GM23338 (cell line): ENCODE results near the gene MOSMO. TPM values are rescaled to one million over a fixed set of nuclear protein-coding genes. Genes with fewer than 3 reads are reported as not detected.

Experiments
- ATAC-seq: fragments of 200-7000 bp; cut with Tn5 transposase; 3 replicates; pipeline ENCODE4 v1.9.1; 2020
- DNase-seq: peaks from one replicate; pipeline ENCODE4 v3.0.0-alpha.2; 2015; ENCODE audit warnings: low spot score
- H2AFZ ChIP-seq: fragments of 200-600 bp; sonication (generic); 2 replicates; pipeline ENCODE4 v1.8.0; 2016; ENCODE audit warnings: antibody characterized with exemption, mild to moderate bottlenecking, moderate library complexity
- H3F3A ChIP-seq: fragments of 200-600 bp; sonication (generic); replicated peaks from 2 replicates; pipeline ENCODE4 v1.8.0; 2017; ENCODE audit warnings: antibody characterized with exemption, mixed run types, low read depth
- H3K27ac ChIP-seq: fragments of 200-600 bp; sonication (generic); 2 replicates; pipeline ENCODE4 v1.6.1; 2016; ENCODE audit warnings: low read depth
- H3K27me3 ChIP-seq: fragments of 200-600 bp; sonication (generic); 2 replicates; pipeline ENCODE4 v1.8.0; 2016; ENCODE audit warnings: mild to moderate bottlenecking, mixed run types, moderate library complexity; ENCODE audit not compliant: insufficient read depth
- H3K36me3 ChIP-seq: fragments of 200-600 bp; sonication (generic); 2 replicates; pipeline ENCODE4 v1.8.0; 2016; ENCODE audit warnings: mild to moderate bottlenecking; ENCODE audit not compliant: insufficient read depth
- H3K4me1 ChIP-seq: fragments of 200-600 bp; sonication (generic); 2 replicates; pipeline ENCODE4 v1.8.0; 2016; ENCODE audit warnings: mild to moderate bottlenecking, moderate library complexity; ENCODE audit not compliant: insufficient read depth
- H3K4me2 ChIP-seq: fragments of 200-600 bp; sonication (generic); 2 replicates; pipeline ENCODE4 v1.7.1; 2017; ENCODE audit warnings: mixed run types
- H3K4me3 ChIP-seq: fragments of 200-600 bp; sonication (generic); 2 replicates; pipeline ENCODE4 v1.6.1; 2016; ENCODE audit warnings: mixed run types
- H3K79me2 ChIP-seq: fragments of 200-600 bp; sonication (generic); replicated peaks from 2 replicates; pipeline ENCODE4 v1.8.0; 2017; ENCODE audit warnings: mild to moderate bottlenecking; ENCODE audit not compliant: insufficient read depth
- H3K9me2 ChIP-seq: fragments of 200-600 bp; sonication (generic); 2 replicates; pipeline ENCODE4 v1.8.0; 2017; ENCODE audit not compliant: insufficient read depth
- H4K20me1 ChIP-seq: fragments of 200-600 bp; sonication (generic); replicated peaks from 2 replicates; pipeline ENCODE4 v1.8.0; 2017; ENCODE audit warnings: mild to moderate bottlenecking; ENCODE audit not compliant: insufficient read depth
- H3K27ac Mint-ChIP-seq: 2 replicates; pipeline ENCODE4 v1.8.0; 2020; ENCODE audit warnings: inconsistent platforms, mild to moderate bottlenecking, moderate library complexity, mixed read lengths
- H3K27me3 Mint-ChIP-seq: 3 replicates; pipeline ENCODE4 v1.8.0; 2022; ENCODE audit warnings: low read depth, mild to moderate bottlenecking, moderate library complexity, mixed read lengths, inconsistent platforms; ENCODE audit not compliant: insufficient read depth, poor library complexity
- H3K36me3 Mint-ChIP-seq: 3 replicates; pipeline ENCODE4 v1.8.0; 2021; ENCODE audit warnings: low read depth, mild to moderate bottlenecking, inconsistent platforms, moderate library complexity, mixed read lengths
- H3K4me1 Mint-ChIP-seq: 3 replicates; pipeline ENCODE4 v1.8.0; 2020; ENCODE audit warnings: mild to moderate bottlenecking, inconsistent platforms, mixed read lengths
- H3K4me3 Mint-ChIP-seq: 3 replicates; pipeline ENCODE4 v1.8.0; 2021; ENCODE audit warnings: moderate library complexity, mild to moderate bottlenecking, inconsistent platforms, mixed read lengths
- H3K9me3 Mint-ChIP-seq: 3 replicates; pipeline ENCODE4 v1.8.0; 2020; ENCODE audit warnings: moderate library complexity, mild to moderate bottlenecking, inconsistent platforms, mixed read lengths
- CREB1 ChIP-seq: fragments of 250-450 bp; sonication (Bioruptor Pico); IDR thresholded peaks from 2 replicates; pipeline ENCODE4 v1.5.0; 2020; ENCODE audit warnings: low read depth, mild to moderate bottlenecking, moderate library complexity
- CTCF ChIP-seq, 2 experiments: fragments of 200-600 bp in 1 of 2; sonication (generic) in 1 of 2; conservative IDR thresholded peaks; 2 replicates each; pipeline versions ENCODE4 v1.5.1 to v1.6.1; 2016 to 2017; ENCODE audit warnings: antibody characterized with exemption in 2 of 2, low read depth in 2 of 2, mild to moderate bottlenecking in 2 of 2, moderate library complexity in 1 of 2
- ETS1 ChIP-seq: IDR thresholded peaks from 2 replicates; pipeline ENCODE4 v1.6.1; 2016; ENCODE audit warnings: antibody characterized with exemption
- EZH2 ChIP-seq: fragments of 200-600 bp; sonication (generic); IDR thresholded peaks from one replicate; pipeline ENCODE4 v1.8.0; 2017; ENCODE audit warnings: antibody characterized with exemption, mild to moderate bottlenecking, low read depth; ENCODE audit not compliant: unreplicated experiment
- EZH2phosphoT487 ChIP-seq: fragments of 200-600 bp; sonication (generic); IDR thresholded peaks from one replicate; pipeline ENCODE4 v1.8.1; 2018; ENCODE audit warnings: antibody characterized with exemption; ENCODE audit not compliant: unreplicated experiment
- JUNB ChIP-seq: IDR thresholded peaks from one replicate; pipeline ENCODE4 v1.6.1; 2016; ENCODE audit warnings: antibody characterized with exemption; ENCODE audit not compliant: unreplicated experiment
- NANOG ChIP-seq: IDR thresholded peaks from 2 replicates; pipeline ENCODE4 v1.6.1; 2016; ENCODE audit warnings: antibody characterized with exemption, borderline replicate concordance
- POLR2AphosphoS5 ChIP-seq: IDR thresholded peaks from 2 replicates; pipeline ENCODE4 v1.6.1; 2016; ENCODE audit warnings: antibody characterized with exemption, low read depth
- ZNF114 ChIP-seq: fragments of 250-450 bp; sonication (Bioruptor Pico); IDR thresholded peaks from 2 replicates; pipeline ENCODE4 v1.5.0; 2020; ENCODE audit warnings: mild to moderate bottlenecking, moderate library complexity
- ZNF331 ChIP-seq: fragments of 250-450 bp; sonication (Bioruptor Pico); IDR thresholded peaks from 2 replicates; pipeline ENCODE4 v1.5.0; 2020; ENCODE audit warnings: low read depth, mild to moderate bottlenecking, moderate library complexity
- polyA plus RNA-seq: library from polyadenylated mRNA; unstranded; fragments of >200 nt; fragmentation: Nextera tagmentation; extraction: Ambion mirVana; gene quantifications from 2 replicates; pipeline ENCODE4 v1.2.1, GENCODE V29; 2016
- total RNA-seq: library from RNA; depleted of rRNA; stranded (reverse); fragments of >200 nt; shearing (Covaris generic); gene quantifications from 2 replicates; pipeline ENCODE4 v1.2.3, GENCODE V29; 2014
- TF ChIP-seq, protein P1 (sequence below): fragments of 250-450 bp; sonication (Bioruptor Pico); IDR thresholded peaks from 2 replicates; pipeline ENCODE4 v1.5.0; 2020; ENCODE audit warnings: mild to moderate bottlenecking, moderate library complexity

The MOSMO gene
- total and polyA plus RNA-seq, 2 experiments from 2014 or later, result 8.7 to 19.2 TPM

DNA sequence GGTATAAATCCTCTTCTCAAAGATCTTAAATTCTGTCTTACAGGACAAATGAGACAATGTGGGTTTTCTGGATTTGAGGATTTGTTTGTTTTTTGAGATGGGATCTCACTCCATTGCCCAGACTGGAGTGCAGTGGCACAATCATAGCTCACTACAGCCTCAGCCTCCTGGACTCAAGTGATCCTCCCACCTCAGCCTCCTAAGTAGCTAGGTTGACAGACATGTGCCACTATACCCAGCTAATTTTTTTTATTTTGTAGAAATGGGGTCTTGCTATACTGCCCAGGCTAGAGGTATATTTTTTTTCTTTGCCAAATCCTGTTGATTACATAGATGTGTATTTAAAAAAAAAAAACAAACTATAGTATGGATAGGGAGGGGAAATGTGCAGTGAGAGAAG is 122.6 kb downstream of the MOSMO start (continued):
- TF ChIP-seq CREB1 (CRISPR knock-in tag) (no peak), EZH2phosphoT487 (no peak), ZNF114 (CRISPR knock-in tag) (no peak), EZH2 (no peak), NANOG (no peak)
- TF ChIP-seq, protein P1, sequence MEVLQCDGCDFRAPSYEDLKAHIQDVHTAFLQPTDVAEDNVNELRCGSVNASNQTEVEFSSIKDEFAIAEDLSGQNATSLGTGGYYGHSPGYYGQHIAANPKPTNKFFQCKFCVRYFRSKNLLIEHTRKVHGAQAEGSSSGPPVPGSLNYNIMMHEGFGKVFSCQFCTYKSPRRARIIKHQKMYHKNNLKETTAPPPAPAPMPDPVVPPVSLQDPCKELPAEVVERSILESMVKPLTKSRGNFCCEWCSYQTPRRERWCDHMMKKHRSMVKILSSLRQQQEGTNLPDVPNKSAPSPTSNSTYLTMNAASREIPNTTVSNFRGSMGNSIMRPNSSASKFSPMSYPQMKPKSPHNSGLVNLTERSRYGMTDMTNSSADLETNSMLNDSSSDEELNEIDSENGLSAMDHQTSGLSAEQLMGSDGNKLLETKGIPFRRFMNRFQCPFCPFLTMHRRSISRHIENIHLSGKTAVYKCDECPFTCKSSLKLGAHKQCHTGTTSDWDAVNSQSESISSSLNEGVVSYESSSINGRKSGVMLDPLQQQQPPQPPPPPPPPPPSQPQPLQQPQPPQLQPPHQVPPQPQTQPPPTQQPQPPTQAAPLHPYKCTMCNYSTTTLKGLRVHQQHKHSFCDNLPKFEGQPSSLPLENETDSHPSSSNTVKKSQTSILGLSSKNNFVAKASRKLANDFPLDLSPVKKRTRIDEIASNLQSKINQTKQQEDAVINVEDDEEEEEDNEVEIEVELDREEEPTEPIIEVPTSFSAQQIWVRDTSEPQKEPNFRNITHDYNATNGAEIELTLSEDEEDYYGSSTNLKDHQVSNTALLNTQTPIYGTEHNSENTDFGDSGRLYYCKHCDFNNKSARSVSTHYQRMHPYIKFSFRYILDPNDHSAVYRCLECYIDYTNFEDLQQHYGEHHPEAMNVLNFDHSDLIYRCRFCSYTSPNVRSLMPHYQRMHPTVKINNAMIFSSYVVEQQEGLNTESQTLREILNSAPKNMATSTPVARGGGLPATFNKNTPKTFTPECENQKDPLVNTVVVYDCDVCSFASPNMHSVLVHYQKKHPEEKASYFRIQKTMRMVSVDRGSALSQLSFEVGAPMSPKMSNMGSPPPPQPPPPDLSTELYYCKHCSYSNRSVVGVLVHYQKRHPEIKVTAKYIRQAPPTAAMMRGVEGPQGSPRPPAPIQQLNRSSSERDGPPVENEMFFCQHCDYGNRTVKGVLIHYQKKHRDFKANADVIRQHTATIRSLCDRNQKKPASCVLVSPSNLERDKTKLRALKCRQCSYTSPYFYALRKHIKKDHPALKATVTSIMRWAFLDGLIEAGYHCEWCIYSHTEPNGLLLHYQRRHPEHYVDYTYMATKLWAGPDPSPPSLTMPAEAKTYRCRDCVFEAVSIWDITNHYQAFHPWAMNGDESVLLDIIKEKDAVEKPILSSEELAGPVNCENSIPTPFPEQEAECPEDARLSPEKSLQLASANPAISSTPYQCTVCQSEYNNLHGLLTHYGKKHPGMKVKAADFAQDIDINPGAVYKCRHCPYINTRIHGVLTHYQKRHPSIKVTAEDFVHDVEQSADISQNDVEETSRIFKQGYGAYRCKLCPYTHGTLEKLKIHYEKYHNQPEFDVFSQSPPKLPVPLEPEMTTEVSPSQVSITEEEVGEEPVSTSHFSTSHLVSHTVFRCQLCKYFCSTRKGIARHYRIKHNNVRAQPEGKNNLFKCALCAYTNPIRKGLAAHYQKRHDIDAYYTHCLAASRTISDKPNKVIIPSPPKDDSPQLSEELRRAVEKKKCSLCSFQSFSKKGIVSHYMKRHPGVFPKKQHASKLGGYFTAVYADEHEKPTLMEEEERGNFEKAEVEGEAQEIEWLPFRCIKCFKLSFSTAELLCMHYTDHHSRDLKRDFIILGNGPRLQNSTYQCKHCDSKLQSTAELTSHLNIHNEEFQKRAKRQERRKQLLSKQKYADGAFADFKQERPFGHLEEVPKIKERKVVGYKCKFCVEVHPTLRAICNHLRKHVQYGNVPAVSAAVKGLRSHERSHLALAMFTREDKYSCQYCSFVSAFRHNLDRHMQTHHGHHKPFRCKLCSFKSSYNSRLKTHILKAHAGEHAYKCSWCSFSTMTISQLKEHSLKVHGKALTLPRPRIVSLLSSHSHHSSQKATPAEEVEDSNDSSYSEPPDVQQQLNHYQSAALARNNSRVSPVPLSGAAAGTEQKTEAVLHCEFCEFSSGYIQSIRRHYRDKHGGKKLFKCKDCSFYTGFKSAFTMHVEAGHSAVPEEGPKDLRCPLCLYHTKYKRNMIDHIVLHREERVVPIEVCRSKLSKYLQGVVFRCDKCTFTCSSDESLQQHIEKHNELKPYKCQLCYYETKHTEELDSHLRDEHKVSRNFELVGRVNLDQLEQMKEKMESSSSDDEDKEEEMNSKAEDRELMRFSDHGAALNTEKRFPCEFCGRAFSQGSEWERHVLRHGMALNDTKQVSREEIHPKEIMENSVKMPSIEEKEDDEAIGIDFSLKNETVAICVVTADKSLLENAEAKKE, result no peak

DNA sequence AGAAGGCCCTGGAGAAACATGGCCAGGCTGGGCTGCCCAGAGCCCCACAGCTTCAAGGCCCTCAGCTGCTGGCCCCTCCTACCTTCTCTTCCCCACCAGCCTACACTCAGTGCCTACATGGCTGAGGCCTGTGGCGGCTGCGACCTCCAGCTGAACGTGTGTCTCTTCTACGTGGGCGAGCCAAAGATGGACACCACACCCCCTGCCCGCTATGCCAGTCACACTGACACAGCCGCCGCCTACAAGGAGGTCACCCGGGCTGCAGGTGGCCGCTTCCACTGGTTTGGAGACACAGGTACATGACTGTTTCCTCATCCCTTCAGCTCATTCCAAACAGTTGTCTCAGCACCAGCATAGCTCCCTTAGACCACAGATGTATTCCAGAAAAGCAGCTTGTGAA is 124.9 kb downstream of the MOSMO start:
- ATAC-seq, result no peak
- no peak overlapping the region for H2AFZ ChIP-seq
- TF ChIP-seq POLR2AphosphoS5, result no peak
- no peak for TF ChIP-seq EZH2
- TF ChIP-seq ETS1, result no peak
- TF ChIP-seq CREB1 (CRISPR knock-in tag), result no peak
- TF ChIP-seq EZH2phosphoT487, result no peak
- no peak for TF ChIP-seq NANOG
- TF ChIP-seq CTCF (conservative IDR thresholded peaks at IDR 0.05; ENCODE audit: low read depth in 2 of 2), result no peak
- no peak for TF ChIP-seq ZNF114 (CRISPR knock-in tag)
- TF ChIP-seq JUNB, result no peak
- no peak for TF ChIP-seq ZNF331 (CRISPR knock-in tag)

More for the DNA sequence above, 124.9 kb downstream of the MOSMO start:
- Mint-ChIP-seq H3K27me3 (peaks cover 2% of the 10 kb centered on the region), H3K4me3 (no peak overlapping the region), H3K36me3 (no peaks in the 10 kb centered on the region), H3K4me1 (peaks cover 7% of the 10 kb centered on the region), H3K9me3 (no peaks in the 10 kb centered on the region), H3K27ac (no peak overlapping the region)
- Histone ChIP-seq H3K27me3 (no peaks in the 10 kb centered on the region), H3K79me2 (no peaks in the 10 kb centered on the region), H4K20me1 (no peaks in the 10 kb centered on the region), H3K9me2 (no peaks in the 10 kb centered on the region), H3K4me3 (no peak overlapping the region), H3K4me1 (no peaks in the 10 kb centered on the region), H3K27ac (no peak overlapping the region), H3F3A (no peaks in the 10 kb centered on the region), H3K4me2 (no peak overlapping the region), H3K36me3 (no peaks in the 10 kb centered on the region)
- no peak for DNase-seq
